Cardiac muscle cell (in vitro differentiated cells and primary cell): ENCODE measurements around the gene TGFA. TPM values are rescaled to one million over a fixed set of nuclear protein-coding genes. Genes with fewer than 3 reads are reported as not detected.
A peak's percentile ranks its signal among the peaks of the same experiment; 100 is the strongest.

Source experiments
- DNase-seq, 2 donors: peaks; one replicate each; pipeline versions ENCODE4 v3.0.0 to v3.0.0-alpha.2; 2010 to 2017; ENCODE audit warnings: low read depth in 1 of 2, low spot score in 1 of 2
- H3K27ac ChIP-seq: fragments of 200-600 bp; sonication (generic); 2 replicates; pipeline ENCODE4 v1.5.1; 2016
- H3K27me3 ChIP-seq: fragments of 200-600 bp; sonication (generic); 2 replicates; pipeline ENCODE4 v1.6.0; 2016; ENCODE audit warnings: control low read depth
- H3K36me3 ChIP-seq: fragments of 200-600 bp; sonication (generic); 2 replicates; pipeline ENCODE4 v1.5.1; 2016; ENCODE audit warnings: control low read depth
- H3K4me1 ChIP-seq: fragments of 200-600 bp; sonication (generic); 2 replicates; pipeline ENCODE4 v1.8.1; 2017; ENCODE audit warnings: low read depth, mild to moderate bottlenecking, mixed run types
- H3K4me3 ChIP-seq: fragments of 200-600 bp; sonication (generic); 2 replicates; pipeline ENCODE4 v1.5.1; 2016; ENCODE audit warnings: mild to moderate bottlenecking
- H3K9me3 ChIP-seq: fragments of 200-600 bp; sonication (generic); 2 replicates; pipeline ENCODE4 v1.5.1; 2017; ENCODE audit warnings: low read depth, mild to moderate bottlenecking, control low read depth
- polyA plus RNA-seq: library from polyadenylated mRNA; unstranded; fragments of >200 nt; fragmentation: Nextera tagmentation; extraction: Ambion mirVana; gene quantifications from 2 replicates; pipeline ENCODE4 v1.2.1, GENCODE V29; 2016
- total RNA-seq: library from RNA; depleted of rRNA; stranded (reverse); fragments of >200 nt; gene quantifications from 2 replicates; pipeline ENCODE4 v1.2.3, GENCODE V29; 2016
- TF ChIP-seq, protein P1 (sequence below): IDR thresholded peaks from 2 replicates; pipeline ENCODE4 v1.5.1; 2012; ENCODE audit warnings: low read depth, mild to moderate bottlenecking, low read length

TGFA gene
- total and polyA plus RNA-seq, 2 experiments from 2014 or later, result 4.6 TPM; not detected in 1

DNA sequence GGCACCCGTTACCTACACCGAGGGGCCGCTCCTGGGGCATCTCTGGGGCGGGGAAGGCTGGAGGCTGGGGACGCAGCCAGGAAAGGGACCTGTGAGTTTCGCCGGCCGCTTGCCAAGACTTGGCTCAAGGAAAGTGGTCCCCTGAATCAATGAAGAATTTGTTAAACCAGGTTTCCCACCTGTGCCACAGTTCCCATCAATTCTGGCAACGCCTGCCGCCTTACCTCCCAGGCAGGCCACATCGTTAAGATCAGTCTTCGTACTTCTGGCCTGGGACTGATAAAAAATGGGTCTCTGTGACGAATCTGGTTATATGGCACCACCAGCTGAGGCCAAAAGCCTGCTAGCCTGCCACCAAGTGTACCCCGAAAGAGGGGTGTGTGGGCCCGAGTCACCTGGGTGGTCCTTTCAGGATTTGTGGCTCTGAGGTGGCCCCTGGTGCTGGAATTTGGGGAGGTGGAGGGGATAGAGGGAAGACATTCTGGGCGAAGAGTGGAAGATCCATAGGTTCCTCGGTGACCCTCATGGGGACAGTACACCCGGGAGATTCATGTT, 789 bp upstream of the TGFA start:
- Histone ChIP-seq H3K27ac (no peak overlapping the region), H3K4me3 (peak overlapping the region; percentile 78), H3K27me3 (peaks cover 34% of the 10 kb centered on the region), H3K9me3 (no peaks in the 10 kb centered on the region), H3K4me1 (peaks cover 13% of the 10 kb centered on the region), H3K36me3 (no peaks in the 10 kb centered on the region)
- TF ChIP-seq, protein P1, sequence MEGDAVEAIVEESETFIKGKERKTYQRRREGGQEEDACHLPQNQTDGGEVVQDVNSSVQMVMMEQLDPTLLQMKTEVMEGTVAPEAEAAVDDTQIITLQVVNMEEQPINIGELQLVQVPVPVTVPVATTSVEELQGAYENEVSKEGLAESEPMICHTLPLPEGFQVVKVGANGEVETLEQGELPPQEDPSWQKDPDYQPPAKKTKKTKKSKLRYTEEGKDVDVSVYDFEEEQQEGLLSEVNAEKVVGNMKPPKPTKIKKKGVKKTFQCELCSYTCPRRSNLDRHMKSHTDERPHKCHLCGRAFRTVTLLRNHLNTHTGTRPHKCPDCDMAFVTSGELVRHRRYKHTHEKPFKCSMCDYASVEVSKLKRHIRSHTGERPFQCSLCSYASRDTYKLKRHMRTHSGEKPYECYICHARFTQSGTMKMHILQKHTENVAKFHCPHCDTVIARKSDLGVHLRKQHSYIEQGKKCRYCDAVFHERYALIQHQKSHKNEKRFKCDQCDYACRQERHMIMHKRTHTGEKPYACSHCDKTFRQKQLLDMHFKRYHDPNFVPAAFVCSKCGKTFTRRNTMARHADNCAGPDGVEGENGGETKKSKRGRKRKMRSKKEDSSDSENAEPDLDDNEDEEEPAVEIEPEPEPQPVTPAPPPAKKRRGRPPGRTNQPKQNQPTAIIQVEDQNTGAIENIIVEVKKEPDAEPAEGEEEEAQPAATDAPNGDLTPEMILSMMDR, result no peak
- no peak for DNase-seq

DNA sequence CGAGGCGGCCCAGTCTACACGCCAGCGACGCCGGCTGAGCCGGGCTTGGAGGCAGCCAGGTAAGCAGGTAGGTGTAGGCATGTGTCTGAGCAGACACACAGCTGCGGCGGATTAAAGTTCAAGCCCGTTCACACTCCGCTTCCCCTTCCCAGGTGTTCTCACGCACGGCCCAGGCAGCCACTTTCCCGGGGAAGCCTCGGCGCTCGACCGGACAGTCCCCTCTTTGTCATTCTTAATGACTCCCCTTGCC, 367 bp downstream of the TGFA start:
- H3K27ac ChIP-seq, result no peak overlapping the region
- TF ChIP-seq, protein P1, result no peak

DNA sequence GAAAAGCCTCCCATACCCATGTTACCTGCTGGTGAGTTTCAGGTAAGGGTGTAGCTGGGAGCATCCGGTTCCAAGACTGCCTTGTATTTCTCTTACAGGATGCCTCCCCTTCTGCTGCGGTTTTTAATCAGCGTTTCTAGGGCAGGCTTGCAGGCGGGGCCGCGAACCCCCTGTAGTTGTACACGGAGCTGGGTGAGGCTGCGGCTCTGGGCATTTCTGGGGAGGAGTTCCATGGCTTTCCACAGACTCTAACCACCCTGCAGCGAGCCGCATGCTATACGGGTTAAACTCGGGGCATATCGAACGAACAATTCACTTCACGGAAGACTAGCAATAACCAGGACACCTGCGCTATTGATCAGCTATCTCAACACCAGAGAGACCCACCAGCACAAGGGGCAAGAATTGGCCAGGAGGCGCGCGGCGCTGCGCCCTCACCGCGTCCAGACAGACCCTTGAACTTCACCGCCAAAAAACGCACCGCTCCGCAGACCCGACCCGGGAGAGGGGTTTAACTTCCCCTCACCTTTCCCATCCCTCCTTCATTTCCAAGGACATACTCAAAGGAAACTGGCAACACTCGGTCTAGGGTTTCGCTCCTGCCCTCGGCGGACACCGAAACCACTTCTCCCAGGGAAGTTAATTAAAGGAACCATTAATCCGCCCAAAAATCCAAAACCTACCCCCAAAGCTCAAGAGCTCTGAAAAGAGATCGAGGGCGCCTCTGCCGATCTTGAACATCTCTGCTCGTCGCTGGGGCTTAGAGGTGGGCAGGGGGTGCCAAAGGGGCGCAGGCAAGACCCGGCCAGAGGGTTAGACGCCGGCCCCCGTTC, 909 bp downstream of the TGFA start:
- Histone ChIP-seq H3K27me3 (peaks cover 34% of the 10 kb centered on the region), H3K4me3 (peak overlapping the region; percentile 78), H3K36me3 (no peaks in the 10 kb centered on the region), H3K9me3 (no peaks in the 10 kb centered on the region), H3K27ac (no peak overlapping the region), H3K4me1 (peaks cover 12% of the 10 kb centered on the region)
- TF ChIP-seq, protein P1, result no peak
- DNase-seq, result peak in 1 of 2 donors; percentile 18

More for the DNA sequence above, 367 bp downstream of the TGFA start:
- H3K4me1 ChIP-seq, result peaks cover 13% of the 10 kb centered on the region
- no peaks in the 10 kb centered on the region for H3K36me3 ChIP-seq
- H3K9me3 ChIP-seq, result no peaks in the 10 kb centered on the region
- no peak for DNase-seq
- H3K4me3 ChIP-seq, result peak overlapping the region; percentile 78
- peaks cover 34% of the 10 kb centered on the region for H3K27me3 ChIP-seq

DNA sequence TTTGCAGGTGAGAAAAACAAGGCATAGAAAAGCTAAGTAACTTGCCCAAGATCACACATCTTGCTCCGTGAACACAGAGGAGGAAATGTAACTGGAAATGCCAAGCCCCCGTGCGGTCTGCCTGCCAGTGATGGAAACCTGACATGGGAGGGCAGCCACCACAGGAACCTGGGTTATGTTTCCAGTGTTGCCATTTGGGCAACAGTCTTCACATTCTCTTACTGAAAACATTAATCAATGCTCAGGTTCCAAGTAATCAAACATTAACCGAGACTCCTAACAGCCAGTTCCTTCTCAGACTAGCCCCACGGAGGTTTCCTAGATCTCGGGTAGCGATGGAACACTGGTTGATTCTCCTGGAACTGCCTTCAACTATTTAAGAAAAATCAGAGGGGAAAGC, 2.5 kb downstream of the TGFA start:
- DNase-seq, result no peak
- H3K36me3 ChIP-seq, result no peaks in the 10 kb centered on the region
- H3K27ac ChIP-seq, result no peak overlapping the region
- TF ChIP-seq, protein P1, result no peak
- H3K4me1 ChIP-seq, result peaks cover 4% of the 10 kb centered on the region
- H3K27me3 ChIP-seq, result peaks cover 34% of the 10 kb centered on the region
- no peak overlapping the region for H3K4me3 ChIP-seq
- no peaks in the 10 kb centered on the region for H3K9me3 ChIP-seq

DNA sequence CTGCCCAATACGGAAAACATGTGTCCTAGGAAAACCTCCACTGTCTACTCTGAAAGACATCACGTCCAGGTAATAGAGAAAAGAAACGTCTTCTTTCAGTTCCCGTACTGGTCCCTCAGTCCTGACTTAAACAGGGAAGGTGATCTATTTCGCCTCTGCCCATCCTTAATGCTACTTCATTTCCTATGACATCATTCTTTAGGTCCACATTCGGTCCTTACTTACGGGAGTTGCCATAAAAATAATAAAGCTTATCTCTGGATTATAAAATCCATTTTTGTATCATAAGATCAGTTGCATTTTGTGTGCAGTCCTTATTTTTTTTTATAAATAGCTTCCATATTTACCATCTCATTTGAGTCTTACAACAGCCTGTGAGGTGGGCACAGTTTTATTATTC, 3.7 kb downstream of the TGFA start:
- TF ChIP-seq, protein P1, result no peak
- no peaks in the 10 kb centered on the region for H3K36me3 ChIP-seq
- H3K27me3 ChIP-seq, result peaks cover 34% of the 10 kb centered on the region
- H3K4me1 ChIP-seq, result peaks cover 4% of the 10 kb centered on the region
- no peak overlapping the region for H3K27ac ChIP-seq
- DNase-seq, result no peak
- no peak overlapping the region for H3K4me3 ChIP-seq
- no peaks in the 10 kb centered on the region for H3K9me3 ChIP-seq
